ENCODE measurements around the gene DGKG.

DGKG gene

GRCh38 chr3:186239321-186239720, 122.7 kb downstream of the DGKG start:
- no peak for DNase-seq (ENCODE audit: low read depth)

GRCh38 chr3:186237915-186238314, 124.1 kb downstream of the DGKG start:
- DNase-seq (ENCODE audit: low read depth), result no peak

DNA sequence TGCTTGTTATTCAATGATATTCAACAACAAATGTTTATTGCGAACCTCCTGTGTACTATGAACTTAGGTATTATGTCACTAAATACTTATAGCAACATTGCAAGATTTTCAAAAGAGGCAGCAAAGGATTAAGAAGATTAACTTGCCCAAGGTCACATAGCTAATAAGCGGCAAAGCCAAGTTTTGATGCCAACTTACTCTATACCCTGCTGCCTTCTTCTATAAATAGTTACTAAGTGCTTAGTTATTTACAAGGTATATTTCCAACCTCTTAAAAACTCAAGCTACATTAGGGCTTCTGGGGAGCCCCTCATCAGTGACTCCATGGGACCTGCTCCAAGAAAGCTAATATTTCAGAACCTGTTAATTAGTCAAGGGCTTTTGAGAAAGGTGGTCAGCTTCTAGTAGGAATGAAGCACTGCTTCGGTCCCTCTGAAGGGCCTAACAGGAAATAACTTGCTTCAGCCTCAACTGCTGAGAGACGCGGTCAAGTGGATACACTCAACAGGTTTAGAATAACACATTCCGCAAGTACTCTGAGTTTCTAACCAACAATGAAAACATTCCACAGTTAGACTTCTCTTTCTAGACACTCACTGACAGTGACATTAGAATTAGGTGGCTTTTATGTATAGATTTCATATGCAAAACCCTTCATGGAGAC, 125.5 kb downstream of the DGKG start:
- DNase-seq (ENCODE audit: low read depth), result no peak

- DNase-seq (ENCODE audit: low read depth), result no peak
These were observed 126.5 kb downstream of the DGKG start for GRCh38 chr3:186235554-186235953.

DNA sequence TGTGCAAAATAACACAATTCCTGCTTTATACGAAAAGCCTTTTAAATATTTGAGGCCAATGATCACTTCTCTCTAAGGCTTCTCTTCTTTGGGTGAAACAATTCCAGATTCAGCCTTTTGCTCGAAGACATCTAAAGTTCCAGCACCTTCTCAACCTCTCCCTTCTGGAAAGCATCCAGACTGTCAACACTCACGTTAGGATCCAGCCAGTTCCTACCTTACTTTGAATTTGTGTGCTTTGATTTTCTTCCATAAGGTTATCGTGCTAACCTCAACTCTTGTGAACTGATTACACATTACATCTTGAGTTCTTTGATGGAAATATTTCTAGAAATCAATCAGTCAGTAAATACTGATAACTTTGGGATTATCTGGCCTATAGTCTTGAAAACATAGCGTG, 127.9 kb downstream of the DGKG start:
- DNase-seq (ENCODE audit: low read depth), result no peak

DNA sequence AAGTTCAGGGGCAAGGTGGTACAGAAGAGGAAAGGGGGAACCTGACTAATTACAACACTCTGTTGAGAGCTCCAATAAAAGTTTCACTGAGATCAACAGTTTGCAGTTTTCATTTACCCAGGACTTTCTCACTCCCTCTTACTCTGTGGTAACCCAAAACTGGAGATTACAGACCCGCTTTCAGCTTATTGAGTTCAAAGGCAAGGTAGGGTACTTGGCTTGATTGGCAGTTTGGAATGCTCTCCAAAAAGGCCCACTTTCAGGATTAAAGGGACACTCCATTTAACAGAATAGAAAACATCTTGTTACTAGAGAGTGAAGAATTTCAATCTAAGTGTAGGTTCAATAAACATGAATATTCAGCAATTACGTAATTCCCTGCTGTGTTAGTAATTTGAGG, 135.6 kb downstream of the DGKG start:
- no peak for DNase-seq (ENCODE audit: low read depth)

DNA sequence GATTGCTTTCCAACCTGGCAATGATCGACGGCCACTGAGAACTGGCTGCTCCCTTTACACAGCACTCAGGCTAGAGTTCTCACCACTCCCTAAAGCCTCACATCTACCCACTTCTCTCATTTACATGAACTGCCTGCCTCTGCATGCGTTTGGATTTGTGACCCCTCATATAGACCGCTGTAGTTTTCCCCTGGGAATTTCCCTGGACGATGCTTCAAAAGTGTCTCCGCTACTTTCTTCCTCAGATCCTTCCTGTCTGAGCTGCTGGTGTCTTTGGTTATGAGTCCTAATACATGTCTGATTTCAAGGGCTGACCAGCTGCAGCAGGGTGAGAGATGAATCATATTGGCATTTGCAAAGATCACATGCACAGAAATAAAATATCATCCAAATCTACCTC, 136.4 kb downstream of the DGKG start:
- DNase-seq (ENCODE audit: low read depth), result no peak

- no peak for DNase-seq (ENCODE audit: low read depth)
These were observed 137.9 kb downstream of the DGKG start for GRCh38 chr3:186224041-186224610.

DNA sequence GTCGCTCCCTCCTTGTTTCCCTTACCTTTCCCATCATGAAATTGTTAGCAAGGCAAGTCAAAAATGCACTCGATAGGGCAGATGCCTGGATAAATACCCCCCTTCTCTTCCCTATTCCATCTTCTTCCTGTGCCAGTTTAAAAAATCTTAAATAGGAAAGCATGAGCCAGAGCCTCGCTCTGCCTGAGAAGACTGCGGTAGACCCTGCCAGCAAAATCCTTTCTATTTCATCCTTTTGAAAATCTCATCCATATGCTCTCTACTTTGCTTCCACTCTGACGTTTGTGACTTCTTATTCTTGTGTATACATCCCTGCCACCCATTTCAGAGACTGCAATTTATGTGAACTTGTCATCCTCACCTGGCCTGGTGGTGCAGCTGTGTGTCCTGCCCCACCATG, 138.6 kb downstream of the DGKG start:
- DNase-seq (ENCODE audit: low read depth), result no peak

DNA sequence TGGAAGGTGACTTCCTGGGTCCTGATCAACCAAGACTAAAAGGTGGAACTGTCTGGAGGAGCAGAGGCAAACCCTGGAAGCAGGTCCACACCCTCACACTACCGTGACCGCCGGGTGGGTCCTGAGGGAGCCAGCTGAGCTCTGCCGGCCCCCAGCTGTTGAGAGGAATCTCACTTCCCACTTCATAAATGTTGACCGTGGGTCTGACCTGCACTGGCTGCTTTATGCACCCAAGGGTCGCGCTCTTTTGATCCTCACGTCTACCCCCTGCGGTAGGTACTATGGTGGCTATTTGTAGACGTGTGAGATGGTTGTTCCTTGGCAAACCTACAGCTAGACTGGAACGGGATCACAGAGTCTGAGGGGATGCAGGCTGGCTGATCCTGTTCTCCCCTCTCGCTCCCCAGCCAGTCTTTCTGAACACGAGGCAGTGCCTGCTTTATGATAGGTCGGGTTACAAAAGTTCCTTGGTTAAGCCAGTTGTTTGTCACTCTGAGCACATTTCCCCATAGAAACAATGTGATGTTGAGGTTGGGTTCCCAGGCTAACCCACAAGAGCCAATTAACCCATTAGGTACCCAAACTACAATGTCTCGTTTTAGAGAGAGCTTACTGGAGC, 140.2 kb downstream of the DGKG start:
- DNase-seq (ENCODE audit: low read depth), result no peak

- no peak for DNase-seq (ENCODE audit: low read depth)
These were observed 141.0 kb downstream of the DGKG start for GRCh38 chr3:186220911-186221645.

DNA sequence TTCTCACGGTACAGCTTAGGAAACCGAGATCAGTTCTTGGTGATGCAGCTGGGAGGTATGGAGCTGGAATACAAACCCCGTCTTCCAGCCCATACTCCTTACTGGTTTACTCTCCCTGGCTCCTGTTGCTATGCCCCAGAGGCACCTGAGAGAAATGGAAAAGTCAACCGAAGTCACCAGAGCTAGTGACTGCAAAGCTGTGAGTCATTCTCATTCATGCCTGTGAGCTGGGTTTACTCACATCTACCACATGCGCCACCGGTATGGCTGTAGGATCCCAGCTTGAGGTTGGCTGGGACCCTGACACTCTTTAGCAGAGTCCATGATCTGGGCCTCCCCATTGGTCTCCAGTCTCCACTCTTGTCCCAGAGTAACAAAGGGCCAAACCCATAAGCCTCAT, 141.7 kb downstream of the DGKG start:
- no peak for DNase-seq (ENCODE audit: low read depth)

- no peak for DNase-seq (ENCODE audit: low read depth)
These were observed 142.8 kb downstream of the DGKG start for GRCh38 chr3:186219211-186219638.

GRCh38 chr3:186218421-186218820, 143.6 kb downstream of the DGKG start:
- DNase-seq (ENCODE audit: low read depth), result no peak

DNA sequence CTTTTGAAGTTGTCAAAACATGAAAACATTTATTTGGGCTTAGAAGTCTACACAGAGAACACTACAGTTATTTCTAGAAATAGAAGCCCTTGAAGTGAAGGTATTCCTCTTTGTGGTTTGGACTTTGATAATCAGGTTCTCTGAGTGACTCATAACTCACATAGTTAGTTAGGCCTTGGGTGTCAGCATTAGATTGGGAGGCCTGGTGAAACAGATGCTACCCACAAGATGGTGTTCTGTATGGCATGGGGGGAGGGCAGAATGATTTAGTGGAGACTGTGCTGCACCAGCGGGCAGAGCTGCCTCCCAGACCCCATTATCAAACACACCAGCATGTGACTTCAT, 144.2 kb downstream of the DGKG start:
- DNase-seq (ENCODE audit: low read depth), result no peak

GRCh38 chr3:186216900-186217819, 144.9 kb downstream of the DGKG start:
- no peak for DNase-seq (ENCODE audit: low read depth)

GRCh38 chr3:186214670-186215069, 147.4 kb downstream of the DGKG start:
- no peak for DNase-seq (ENCODE audit: low read depth)

- no peak for DNase-seq (ENCODE audit: low read depth)
These were observed 148.1 kb downstream of the DGKG start for GRCh38 chr3:186213946-186214345.

GRCh38 chr3:186212611-186213010, 149.4 kb downstream of the DGKG start:
- DNase-seq (ENCODE audit: low read depth), result no peak

DNA sequence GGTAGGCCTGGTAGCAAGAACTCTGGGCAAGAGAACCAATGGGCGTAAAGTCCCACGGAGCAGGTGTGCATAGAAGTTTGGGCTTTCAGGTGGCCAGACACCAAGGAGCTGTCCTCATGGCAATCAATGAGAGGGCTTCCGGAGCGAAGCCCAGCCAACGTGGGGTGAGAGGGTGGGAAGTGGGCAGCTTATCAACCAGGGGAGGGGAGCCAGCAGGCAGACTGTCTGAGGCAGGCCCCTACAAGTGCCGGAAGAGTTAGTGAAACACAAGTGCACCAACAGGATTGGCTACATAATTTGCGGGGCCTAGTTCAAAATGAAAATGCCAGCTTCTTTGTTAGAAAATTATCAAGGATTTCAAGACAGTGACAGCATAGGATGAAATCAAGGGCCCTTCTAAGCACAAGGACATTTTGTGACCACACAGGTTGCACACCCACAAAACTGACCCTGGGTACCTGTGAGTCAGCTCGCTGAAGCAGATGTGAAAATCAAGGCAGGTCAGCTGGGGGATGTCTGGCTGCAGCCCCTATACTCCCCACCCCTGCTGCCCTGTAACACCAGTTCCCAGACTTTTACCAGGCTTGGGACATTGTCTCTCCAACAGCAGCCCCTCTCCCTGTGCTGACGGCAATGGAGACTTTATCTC, 151.1 kb downstream of the DGKG start:
- DNase-seq (ENCODE audit: low read depth), result no peak

Data from stimulated activated CD8-positive, alpha-beta memory T cell treated with anti-CD3 and anti-CD28 coated beads, Interleukin-7, amount 100 ng/mL, for 24 hours (primary cell).